Activated T-helper 1 cell treated with Interleukin-2 at 50 U/mL for 16 hours (primary cell): ENCODE measurements around the gene RFTN2.
"Not testable (repeated sequence)": the region's sequence is repeated elsewhere in the genome, so short reads cannot be mapped to it uniquely, and the experiment has no call there.

Experiments
- DNase-seq: peaks from one replicate; pipeline ENCODE4 v3.0.0-alpha.2; 2020; ENCODE audit warnings: low read depth

The RFTN2 gene

DNA sequence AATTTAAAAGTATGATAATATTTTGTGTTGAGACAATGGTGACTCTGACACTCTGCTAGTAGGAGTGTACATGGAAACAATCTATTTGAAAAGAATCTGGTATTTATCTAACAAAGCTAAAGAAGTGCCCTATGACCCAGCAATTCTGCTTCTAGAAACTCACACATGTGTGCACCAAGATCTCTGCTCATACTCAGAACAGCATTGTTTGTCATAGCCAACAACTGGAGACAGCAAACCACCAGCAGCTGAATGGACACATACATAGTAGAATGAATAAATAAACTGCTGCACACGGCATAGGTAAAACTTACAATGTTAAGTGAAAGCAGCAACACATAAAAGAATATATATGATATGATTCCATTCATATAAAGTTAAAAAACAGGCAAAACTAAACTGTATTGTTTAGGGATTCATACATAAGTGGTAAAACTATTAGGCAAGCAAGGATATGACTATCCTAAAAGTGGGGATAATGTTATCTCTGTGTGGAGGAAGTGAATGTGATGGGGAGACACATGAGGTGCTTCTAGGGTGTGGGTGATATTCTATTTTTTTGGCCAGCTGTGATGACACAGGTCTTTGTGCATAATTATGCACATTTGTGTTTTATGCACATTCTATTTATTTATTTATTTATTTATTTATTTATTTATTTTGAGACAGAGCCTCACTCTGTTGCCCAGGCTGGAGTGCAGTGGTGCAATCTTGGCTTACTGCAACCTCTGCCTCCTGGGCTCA lies 71.1 kb downstream of the RFTN2 start:
- DNase-seq, result no peak

DNA sequence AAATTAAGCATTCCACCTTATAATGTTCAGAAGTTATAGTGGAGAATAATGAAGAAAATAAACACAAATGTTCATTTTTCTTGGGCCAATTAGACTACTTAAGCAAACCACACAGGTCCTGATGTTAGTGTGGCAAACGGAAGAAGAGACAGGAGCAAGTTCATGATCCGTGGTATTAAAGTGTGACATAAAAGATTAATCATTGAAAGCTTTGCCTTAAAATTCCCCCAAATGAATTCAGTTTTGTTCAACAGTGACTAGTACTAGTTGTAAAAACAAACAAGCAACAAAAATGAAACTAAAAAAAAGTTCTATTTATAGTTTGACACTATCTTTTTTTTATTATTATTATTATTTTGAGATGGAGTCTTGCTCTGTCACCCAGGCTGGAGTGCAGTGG lies 73.7 kb downstream of the RFTN2 start:
- no peak for DNase-seq

DNA sequence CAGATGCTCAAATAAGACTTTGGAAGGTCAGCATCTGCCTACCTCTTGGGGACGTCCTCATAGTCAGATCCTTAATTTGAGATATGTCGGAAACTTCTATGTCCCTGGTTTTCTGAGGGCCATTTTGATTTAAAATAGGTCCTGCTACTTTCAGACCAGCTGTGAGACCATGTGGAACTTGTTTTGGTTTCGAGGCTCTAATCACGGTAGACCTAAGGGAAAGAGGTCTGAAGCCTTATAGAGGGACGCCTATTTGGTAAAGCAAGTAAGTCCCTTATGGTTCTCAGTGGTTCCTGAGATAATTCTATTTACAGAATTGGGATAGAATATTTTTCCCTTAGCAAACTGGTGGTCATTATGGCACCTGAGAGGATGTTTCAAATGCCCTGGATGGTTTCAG lies 75.1 kb downstream of the RFTN2 start:
- DNase-seq, result no peak

DNA sequence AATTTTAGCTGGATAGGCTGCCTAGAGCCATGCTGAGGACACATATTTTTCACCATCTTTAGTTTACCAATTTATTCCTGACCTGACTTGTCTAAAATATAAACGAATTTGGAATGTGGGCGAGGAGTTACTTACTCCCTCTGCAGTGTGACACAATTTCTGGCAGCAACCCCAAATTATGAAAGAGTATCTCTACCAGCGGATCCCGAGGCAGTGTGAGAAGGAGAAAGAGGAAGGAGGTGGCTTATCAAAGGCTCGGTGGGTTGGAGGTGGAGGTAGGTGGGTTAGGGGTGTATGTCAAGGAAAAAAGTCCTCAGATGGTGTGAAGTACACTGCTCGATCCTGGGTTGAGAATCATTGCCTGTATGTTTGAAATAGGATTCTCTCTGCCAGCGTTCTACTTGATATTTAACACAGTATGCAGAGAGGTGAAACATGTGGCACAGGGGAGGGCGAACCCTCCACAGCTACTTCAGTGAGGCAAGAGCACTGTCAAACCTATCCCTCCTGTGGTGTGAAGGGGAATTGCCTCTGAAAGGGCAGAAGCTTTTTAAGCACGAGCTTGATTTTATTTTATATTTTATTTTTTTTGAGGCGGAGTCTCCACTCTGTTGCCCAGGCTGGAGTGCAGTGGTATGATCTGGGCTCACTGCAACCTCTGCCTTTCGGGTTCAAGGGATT lies 76.0 kb downstream of the RFTN2 start:
- DNase-seq, result no peak

DNA sequence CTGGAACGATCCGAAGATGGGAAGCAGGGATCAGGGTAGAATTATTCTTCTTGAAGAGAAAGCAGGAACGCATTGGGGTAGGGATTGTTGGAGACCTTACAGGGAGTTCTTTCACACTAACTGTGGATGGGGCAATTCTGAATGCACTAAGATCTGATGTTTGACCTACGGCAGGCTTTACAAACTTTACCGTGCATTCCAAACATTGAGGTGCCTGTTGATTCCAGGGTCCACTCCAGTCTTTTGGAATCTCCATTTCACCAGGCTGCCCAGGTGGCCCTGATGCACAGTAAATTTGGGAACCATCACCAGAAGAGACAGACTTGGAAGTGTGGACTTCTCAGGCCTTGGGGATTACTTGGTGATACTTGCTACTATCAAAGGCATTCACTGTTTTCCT lies 76.9 kb downstream of the RFTN2 start:
- DNase-seq, result no peak

DNA sequence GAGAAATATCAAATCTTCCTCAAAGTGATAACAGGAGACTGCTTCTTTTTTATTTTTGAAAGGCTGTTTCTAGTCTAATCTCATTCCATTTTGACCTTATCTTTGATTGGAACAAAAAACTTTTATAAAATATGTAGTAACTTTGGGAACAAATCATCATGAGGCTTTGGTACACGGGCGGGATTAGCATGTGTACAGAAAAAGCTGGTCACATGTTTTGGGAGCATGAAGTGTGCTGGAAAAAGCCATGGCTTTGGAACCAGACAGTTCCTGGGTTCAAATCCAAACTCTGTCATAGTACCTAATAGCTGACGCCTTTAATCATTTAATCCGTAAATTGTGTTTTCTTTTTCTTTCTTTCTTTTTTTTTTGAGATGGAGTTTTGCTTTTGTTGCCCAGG lies 78.2 kb downstream of the RFTN2 start:
- DNase-seq, result no peak

DNA sequence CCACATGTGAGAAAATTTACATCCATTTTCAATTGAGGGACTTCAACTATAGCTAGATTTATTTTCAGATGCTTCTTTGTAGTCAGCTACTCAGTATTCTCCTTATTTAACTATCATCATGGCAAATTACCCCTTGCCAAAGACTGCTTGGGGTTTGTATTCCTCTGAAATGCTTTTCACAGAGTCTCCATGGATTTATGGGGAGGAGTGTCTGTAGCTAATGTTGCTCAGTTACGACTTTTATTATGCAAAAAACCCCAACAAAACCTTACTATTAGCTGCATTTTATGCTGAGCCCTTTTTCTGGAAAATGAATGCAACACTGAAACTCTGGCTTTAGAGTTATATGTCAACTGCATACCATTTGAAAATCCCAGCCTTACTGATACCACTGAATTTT lies 78.6 kb downstream of the RFTN2 start:
- no peak for DNase-seq

DNA sequence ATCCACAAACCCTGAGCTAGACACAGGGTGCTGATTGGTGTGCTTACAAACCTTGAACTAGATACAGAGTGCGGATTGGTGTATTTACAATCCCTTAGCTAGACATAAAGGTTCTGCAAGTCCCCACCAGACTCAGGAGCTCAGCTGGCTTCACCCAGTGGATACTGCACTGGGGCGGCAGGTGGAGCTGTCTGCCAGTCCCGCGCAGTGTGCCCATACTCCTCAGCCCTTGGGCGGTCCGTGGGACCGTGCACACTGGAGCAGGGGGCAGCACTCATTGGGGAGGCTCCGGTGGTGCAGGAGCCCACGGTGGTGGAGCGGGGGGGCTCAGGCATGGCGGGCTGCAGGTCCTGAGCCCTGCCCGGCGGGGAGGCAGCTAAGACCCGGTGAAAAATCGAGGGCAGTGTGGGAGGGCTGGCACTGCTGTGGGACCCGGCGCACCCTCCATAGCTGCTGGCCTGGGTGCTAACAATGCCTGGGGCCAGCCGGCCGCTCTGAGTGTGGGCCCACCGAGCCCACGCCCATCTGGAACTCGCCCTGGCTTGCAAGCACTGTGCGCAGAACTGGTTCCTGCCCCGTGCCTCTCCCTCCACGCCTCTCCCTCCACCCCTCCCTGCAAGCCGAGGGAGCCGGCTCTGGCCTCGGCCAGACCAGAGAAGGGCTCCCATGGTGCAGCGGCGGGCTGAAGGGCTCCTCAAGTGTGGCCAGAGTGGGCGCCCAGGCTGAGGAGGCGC lies 83.9 kb downstream of the RFTN2 start:
- no peak for DNase-seq

DNA sequence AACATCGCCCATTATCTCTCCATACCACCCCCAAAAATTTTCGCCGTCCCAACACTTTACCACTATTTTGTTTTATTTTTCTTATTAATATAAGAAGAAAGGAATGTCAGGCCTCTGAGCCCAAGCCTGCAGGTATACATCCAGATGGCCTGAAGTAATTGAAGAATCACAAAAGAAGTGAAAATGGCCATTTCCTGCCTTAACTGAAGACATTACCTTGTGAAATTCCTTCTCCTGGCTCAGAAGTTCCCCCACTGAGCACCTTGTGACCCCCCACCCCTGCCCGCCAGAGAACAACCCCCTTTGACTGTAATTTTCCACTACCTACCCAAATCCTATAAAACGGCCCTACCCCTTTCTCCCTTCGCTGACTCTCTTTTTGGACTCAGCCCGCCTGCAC lies 88.1 kb downstream of the RFTN2 start:
- DNase-seq, result not testable (repeated sequence)

DNA sequence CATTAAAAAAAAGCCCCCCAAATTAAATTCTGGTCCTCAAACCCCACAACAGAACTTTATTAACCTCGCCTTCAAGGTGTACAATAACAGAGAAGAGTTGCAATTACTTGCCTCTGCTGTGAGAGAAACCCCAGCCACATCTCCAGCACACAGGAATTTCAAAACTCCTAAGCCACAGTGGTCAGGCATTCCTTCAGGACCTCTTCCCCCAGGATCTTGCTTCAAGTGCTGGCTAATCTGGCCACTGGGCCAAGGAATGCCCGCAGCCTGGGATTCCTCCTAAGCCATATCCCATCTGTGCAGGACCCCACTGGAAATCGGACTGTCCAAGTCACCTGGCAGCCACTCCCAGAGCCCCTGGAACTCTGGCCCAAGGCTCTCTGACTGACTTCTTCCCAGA lies 95.2 kb downstream of the RFTN2 start:
- not testable (repeated sequence) for DNase-seq

DNA sequence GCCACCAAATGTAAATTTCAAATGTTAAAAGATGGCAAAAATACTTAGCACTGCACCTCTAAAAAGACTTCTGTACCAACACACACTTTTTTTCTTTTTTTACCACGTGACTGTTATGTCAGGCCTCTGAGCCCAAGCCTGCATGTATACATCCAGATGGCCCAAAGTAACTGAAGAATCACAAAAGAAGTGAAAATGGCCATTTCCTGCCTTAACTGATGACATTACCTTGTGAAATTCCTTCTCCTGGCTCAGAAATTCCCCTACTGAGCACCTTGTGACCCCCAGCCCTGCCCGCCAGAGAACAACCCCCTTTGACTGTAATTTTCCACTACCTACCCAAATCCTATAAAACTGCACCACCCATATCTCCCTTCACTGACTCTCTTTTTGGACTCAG lies 97.1 kb downstream of the RFTN2 start:
- not testable (repeated sequence) for DNase-seq

DNA sequence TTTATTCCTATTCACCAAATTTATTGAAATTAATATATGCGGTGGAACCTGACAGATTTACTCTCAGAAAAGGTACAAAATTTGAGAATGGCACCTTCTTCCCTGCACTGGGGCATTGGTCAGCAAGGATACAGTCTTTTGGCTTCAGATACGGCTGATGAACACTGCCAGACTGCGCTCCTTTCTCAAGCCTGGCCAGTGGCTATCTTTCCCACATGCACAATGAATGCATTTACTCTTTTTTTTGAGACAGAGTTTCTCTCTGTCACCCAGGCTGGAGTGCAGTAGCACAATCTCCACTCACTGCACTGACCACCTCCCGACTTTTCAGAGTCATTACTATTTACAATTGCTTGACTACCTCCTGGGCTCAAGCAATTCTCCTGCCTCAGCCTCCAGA lies 97.9 kb downstream of the RFTN2 start:
- no peak for DNase-seq

DNA sequence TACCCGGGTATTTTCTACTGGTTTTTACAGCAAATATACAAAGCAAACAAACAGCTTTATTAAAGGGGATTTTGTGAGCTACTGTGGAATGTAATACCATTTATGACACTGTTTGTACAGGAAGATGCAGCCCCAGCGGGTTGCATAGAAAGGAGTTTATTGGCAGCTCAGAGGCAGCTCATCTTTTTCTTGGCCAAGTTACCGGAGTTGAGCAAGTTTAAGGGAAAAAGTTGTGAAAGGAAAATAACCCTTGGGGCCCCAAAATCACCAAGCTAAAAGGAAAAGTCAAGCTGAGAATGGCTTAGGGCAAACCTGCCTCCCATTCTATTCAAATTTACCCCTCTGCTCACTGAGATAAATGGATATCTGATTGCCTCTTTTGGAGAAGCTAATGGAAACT lies 98.8 kb downstream of the RFTN2 start:
- DNase-seq, result no peak

DNA sequence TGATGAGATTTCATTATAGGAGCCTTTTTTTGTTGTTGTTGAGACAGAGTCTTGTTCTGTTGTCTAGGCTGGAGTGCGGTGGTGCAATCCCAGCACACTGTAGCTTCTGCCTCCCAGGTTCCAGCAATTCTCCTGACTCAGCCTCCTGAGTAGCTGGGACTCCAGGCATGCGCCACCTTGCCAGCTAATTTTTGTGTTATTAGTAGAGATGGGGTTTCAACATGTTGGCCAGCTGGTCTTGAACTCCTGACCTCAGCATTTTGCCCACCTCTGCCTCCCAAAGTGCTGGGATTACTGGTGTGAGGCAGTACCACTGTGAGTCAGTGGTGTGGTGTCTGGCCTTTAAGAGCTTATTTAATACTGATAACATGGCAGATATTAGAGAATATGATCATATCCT lies 99.4 kb downstream of the RFTN2 start:
- no peak for DNase-seq

DNA sequence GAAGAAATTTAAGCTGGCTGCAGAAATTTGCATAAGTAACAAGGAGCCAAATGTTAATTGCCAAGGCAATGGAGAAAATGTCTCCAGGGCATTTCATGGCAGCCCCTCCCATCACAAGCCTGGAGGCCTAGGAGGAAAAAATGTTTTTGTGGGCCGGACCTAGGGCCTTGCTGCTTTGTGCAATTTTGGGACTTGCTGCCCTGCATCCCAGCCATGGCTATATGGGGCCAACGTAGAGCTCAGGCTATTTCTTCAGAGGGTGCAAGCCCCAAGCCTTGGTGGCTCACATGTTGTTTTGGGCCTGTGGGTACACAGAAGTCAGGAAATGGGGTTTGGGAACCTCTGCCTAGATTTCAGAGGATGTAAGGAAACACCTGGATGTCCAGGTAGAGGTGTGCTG lies 101.8 kb downstream of the RFTN2 start:
- DNase-seq, result no peak

DNA sequence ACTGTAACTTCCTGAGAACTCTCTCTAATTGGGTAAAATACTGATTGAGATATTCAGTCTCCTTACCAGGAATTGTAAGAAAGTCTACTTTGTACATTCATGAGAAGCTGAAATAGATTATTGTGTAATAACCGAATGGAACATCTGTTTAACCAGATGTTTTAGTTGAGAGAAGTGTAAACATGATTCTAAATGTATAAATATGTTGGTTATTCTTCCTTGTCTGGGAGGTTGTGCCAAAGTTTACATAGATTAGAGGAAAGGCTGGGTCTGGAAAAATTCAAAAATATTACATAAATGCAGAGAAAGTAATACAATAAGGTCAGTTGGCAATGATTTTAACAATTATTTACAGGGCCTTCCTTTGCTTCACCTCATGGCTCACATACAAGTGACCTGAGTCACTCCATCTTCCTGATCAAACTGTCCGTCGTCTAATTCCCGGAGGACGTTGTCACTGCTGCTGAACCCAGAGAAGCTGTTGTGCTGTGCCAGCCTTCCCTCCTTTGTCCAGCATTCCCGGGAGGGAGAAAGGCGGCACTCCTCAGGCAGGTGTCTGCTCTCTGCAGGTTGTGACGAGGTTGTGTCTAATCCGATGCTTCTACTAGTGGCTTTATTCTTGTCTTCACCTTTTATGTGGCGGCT lies 103.6 kb downstream of the RFTN2 start:
- no peak for DNase-seq

DNA sequence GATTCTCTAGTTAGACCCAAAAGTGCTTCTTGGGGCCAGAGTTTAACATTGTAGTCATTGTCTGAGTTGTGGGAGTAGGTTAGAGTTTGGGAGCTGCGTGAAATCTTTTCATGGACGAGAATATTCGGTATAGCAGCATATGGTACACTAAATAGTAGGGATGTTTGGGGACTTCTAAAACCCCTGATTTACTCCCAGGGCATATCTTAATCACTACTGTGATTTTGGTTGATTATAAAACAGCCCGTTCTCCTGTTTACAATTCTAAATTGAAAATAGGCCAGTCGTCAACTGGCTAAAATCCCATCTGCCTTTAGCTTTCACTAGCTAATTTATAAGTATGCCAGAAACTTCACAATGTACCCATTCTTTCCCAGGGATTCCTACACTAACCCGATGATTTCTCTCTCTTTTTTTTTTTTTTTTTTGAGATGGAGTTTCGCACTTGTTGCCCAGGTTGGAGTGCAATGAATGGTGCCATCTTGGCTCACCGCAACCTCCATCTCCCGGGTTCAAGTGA lies 115.2 kb downstream of the RFTN2 start:
- no peak for DNase-seq

DNA sequence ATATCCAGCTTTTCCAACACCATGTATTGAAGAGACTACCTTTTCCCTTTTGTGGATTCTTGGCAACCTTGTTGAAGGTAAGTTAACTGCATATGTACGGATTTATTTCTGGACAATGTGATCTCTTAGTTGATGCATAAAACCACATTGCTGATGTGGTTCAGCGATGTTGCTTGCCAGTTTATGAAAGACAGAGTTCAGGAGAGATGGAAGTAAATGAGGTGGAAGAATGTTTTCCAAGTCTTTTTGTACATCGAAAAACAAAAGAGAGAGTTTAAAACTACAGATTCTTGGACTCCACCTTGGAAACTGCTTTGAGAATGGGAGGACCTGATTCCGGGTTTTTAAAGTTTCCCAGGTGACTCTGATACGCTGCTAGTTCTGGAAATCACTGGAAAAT lies 115.7 kb downstream of the RFTN2 start:
- no peak for DNase-seq

DNA sequence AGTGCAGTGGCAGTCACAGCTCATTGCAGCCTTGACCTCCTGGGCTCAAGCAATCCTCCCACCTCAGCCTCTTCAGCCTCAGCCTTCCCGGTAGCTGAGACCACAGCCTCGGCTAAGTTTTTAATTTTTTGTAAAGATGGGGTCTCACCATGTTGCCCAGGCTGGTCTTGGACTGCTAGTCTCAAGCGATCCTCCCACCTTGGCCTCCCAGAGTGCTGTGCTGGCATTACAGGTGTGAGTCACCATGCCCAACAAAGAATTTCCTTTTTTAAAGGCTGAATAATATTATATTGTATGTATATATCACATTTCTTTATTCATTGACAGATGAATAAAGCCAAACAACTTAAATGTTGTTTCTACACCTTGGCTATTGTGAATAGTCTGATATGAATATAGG lies 117.0 kb downstream of the RFTN2 start:
- DNase-seq, result no peak

DNA sequence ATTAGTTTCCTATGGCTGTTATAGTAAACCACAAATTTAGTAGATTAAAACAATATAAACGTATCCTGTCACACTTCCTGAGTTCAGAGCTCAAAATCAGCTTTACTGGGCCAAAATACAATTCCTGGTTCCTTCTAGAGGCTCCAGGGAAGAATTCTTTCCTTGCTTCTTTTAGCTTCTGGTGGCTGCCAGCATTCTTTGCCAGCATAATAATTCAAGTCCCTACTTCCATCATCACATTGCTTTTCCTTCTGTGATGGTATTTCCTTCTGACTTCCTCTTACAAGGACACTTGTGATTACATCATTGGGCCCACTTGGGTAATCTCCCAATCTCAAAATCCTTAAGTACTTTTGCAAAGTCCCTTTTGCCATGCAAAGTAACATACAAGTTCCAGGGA lies 118.9 kb downstream of the RFTN2 start:
- no peak for DNase-seq

DNA sequence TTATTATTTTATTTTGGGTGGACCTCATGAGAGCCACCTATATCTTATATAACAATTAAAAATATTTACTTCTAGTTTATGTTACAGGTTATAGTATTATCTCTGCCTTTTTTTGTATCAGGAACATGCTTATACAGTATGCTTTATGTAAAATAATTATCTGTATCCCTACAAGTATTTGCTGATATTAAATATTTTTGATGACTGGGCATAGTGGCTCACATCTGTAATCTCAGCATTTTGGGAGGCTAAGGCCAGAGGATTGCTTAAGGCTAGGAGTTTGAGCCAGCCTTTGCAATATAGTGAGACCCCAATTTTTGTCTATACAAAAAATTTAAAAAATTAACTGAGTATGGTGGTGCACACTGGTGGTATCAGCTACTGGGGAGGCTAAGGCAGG lies 119.9 kb downstream of the RFTN2 start:
- DNase-seq, result no peak

DNA sequence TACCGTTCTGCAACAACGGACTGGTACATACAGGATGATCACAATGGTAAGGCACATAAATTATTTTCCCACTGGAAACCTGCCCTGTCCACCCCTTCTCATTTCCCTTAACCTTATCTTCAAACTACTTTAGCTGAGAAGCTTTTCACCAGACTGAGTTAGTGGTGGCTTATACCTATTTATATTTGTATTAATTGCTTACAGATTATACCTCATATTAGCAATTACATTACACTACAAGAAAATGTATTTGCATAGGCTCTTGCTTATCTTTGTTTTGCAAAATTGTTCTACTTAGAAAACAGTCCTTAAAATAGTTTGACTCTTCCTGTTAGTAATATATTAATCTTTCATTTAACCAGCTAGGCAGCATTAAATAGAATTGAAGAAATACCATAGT lies 124.1 kb downstream of the RFTN2 start:
- not testable (repeated sequence) for DNase-seq

DNA sequence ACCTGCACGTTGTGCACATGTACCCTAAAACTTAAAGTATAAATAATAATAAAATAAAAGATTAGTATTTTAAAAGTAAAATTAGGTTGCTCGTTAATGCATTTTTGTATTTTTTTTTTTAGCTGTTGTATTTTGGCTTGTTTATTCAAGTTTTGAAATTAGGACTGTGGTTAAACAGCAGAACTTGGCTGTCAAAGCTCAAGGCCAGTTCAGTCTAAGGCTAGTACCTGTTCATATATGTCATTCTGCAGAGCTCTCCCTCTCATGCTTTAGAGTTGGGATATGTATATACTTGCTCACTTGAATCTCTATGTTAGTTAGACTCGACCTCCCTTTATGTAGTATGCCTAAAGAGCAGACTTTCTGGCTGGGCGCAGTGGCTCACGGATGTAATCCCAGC lies 126.8 kb downstream of the RFTN2 start:
- DNase-seq, result no peak
